Mesothelial cell of epicardium (in vitro differentiated cells): ENCODE data around the gene OBP2B. TPM values are rescaled to one million over a fixed set of nuclear protein-coding genes. Genes with fewer than 3 reads are reported as not detected.
"Not testable (repeated sequence)": the region's sequence is repeated elsewhere in the genome, so short reads cannot be mapped to it uniquely, and the experiment has no call there.

Experiments
- DNase-seq, 2 experiments: peaks; one replicate each; pipeline ENCODE4 v3.0.0; 2021; ENCODE audit warnings: low spot score in 2 of 2; ENCODE audit not compliant: unreplicated experiment in 2 of 2
- H3K27ac Mint-ChIP-seq: 2 replicates; pipeline ENCODE4 v1.8.0; 2021; ENCODE audit warnings: mixed read lengths
- H3K27me3 Mint-ChIP-seq: 2 replicates; pipeline ENCODE4 v1.8.0; 2021; ENCODE audit warnings: low read depth, mixed read lengths
- H3K36me3 Mint-ChIP-seq: 2 replicates; pipeline ENCODE4 v1.8.0; 2021; ENCODE audit warnings: mixed read lengths
- H3K4me1 Mint-ChIP-seq: 2 replicates; pipeline ENCODE4 v1.8.0; 2021; ENCODE audit warnings: mixed read lengths
- H3K4me3 Mint-ChIP-seq: 2 replicates; pipeline ENCODE4 v1.8.0; 2021; ENCODE audit warnings: mild to moderate bottlenecking, moderate library complexity, mixed read lengths
- H3K9me3 Mint-ChIP-seq: 2 replicates; pipeline ENCODE4 v1.8.0; 2021; ENCODE audit warnings: mixed read lengths
- total RNA-seq: library from RNA; stranded (reverse); gene quantifications from 3 replicates; pipeline ENCODE4 v1.2.1, GENCODE V29; 2021
- TF ChIP-seq, protein P1 (sequence below): fragments of 200-600 bp; sonication (generic); IDR thresholded peaks from one replicate; pipeline ENCODE4 v1.5.0; 2021; ENCODE audit warnings: antibody characterized with exemption; ENCODE audit not compliant: unreplicated experiment

Gene OBP2B
- total RNA-seq, 1 donor from 2014 or later: not detected

DNA sequence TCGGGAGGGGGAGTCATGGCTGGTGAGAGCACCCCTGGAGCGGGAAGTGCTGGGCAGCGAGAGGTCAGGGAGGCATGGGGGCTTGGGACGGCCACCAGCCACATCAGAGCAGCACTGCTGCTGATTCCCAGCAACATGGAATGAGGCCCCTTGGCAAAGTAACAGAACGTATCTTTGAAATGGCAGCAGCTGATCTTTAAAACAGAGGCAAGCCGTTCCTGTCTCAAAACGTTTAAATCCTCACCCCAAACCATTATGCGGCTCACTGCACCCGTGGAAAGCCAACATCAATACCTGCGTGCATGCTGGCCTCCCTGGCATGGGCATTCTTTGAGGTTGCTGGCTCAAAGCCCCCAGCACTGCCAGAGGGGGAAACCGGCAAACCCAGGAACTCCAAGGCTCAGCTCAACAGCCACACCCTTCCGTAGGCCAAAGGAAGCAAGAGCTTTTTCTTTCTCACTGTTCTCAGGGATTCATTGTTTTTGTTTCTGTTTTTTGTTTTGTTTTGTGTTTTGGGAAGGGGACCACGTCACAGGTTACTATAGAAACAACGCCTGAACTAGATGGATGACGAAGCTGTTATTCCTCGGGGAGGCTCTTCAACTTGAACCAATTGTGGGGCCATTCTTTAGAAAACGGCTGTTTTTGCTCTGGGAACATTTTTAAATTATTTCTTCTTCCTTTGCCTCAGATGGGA, 28.1 kb upstream of the OBP2B start:
- H3K4me1 Mint-ChIP-seq: peaks cover 18% of the 10 kb centered on the region
- peak overlapping the region; percentile 82 for H3K27ac Mint-ChIP-seq
- DNase-seq: no peak
- no peaks in the 10 kb centered on the region for H3K9me3 Mint-ChIP-seq
- TF ChIP-seq, protein P1, sequence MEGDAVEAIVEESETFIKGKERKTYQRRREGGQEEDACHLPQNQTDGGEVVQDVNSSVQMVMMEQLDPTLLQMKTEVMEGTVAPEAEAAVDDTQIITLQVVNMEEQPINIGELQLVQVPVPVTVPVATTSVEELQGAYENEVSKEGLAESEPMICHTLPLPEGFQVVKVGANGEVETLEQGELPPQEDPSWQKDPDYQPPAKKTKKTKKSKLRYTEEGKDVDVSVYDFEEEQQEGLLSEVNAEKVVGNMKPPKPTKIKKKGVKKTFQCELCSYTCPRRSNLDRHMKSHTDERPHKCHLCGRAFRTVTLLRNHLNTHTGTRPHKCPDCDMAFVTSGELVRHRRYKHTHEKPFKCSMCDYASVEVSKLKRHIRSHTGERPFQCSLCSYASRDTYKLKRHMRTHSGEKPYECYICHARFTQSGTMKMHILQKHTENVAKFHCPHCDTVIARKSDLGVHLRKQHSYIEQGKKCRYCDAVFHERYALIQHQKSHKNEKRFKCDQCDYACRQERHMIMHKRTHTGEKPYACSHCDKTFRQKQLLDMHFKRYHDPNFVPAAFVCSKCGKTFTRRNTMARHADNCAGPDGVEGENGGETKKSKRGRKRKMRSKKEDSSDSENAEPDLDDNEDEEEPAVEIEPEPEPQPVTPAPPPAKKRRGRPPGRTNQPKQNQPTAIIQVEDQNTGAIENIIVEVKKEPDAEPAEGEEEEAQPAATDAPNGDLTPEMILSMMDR: no peak
- H3K4me3 Mint-ChIP-seq: peak overlapping the region; percentile 8
- H3K36me3 Mint-ChIP-seq: no peaks in the 10 kb centered on the region
- H3K27me3 Mint-ChIP-seq: peaks cover 2% of the 10 kb centered on the region

DNA sequence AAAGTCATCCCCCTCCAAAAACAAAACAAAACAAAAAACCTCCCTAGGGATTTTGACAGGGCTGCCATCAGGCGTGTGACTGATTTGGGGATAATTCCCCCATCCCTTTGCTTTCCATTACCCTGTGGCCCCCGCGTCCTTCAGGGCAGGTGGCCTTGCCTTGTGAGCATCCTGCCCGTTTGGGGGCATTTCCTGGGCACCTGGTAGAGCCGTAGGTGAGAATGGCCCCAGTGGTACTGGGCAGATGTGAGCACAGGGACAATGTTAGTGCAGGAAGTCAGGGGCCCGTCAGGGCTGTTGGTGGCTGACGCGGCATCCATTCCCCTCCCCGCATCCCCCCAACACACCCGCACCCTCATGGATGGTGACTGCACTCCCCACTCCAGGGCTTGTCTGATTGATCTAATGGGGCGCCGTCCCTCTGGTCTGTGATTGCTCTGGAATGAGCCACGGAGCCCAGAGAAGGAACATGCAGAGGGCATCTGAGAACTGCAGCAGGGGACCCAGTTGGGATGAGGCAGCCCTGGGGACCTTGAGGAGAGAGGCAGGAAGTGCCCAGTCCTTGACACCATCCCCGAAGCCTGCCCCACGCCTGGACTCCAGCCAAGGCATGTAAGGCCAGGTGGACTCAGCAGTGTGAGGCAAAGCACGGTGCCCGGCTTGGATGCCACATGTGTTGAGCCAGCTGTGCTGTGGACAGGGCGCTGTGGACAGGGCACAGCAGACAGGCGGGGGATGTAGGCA, 27.4 kb upstream of the OBP2B start:
- peaks cover 18% of the 10 kb centered on the region for H3K4me1 Mint-ChIP-seq
- H3K27me3 Mint-ChIP-seq, H3K36me3 Mint-ChIP-seq, H3K27ac Mint-ChIP-seq, DNase-seq, H3K9me3 Mint-ChIP-seq, H3K4me3 Mint-ChIP-seq: not testable (repeated sequence)

GRCh38 chr9:133235549-133236222, 26.6 kb upstream of the OBP2B start:
- no peak for DNase-seq
- no peak overlapping the region for H3K27ac Mint-ChIP-seq
- H3K27me3 Mint-ChIP-seq: peaks cover 6% of the 10 kb centered on the region
- no peaks in the 10 kb centered on the region for H3K36me3 Mint-ChIP-seq
- no peak overlapping the region for H3K4me3 Mint-ChIP-seq
- TF ChIP-seq, protein P1: no peak
- H3K9me3 Mint-ChIP-seq: no peaks in the 10 kb centered on the region
- peaks cover 18% of the 10 kb centered on the region for H3K4me1 Mint-ChIP-seq

DNA sequence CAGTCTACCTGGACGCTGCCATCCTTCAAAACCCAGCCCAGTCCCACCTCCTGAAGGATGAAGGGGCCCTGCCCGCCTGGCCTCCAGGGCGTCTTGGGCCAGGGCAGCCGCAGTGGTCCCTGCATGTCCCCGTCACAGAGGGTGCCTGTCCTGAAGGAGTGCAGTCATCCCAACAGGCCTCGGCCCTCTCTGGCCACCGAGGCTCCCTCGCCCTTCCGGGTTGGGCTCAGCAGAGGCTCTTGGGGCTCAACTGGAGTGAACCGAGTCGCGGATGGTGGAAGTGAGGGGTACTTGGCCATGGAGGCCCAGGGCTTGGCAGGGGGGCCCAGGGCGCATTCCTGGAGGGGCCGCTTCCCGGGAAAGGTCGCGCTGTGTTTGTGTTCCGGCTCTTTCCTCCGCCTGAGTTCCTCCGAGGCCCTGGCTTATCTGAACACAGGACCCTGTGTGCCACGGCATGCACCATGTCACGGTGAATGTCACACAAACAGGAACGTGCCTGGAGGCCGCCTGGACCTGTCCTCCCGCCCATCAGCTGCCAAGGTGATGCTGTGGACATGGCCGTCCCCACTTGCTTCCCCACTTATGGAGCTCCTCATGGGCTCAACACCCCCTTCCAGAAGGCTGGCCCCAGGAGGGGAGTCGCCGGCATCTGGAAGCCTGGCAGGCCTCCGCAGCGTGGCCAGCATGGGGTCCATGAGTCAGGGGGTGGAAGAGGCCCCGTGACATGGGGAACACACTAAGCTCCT, 25.7 kb upstream of the OBP2B start:
- TF ChIP-seq, protein P1: no peak
- no peaks in the 10 kb centered on the region for H3K36me3 Mint-ChIP-seq
- peaks cover 10% of the 10 kb centered on the region for H3K27me3 Mint-ChIP-seq

GRCh38 chr9:133233681-133234432, 24.8 kb upstream of the OBP2B start:
- H3K27ac Mint-ChIP-seq: no peak overlapping the region

More for the DNA sequence above, 25.7 kb upstream of the OBP2B start:
- peak in 1 of 2 experiments; percentile 36 for DNase-seq
- Mint-ChIP-seq H3K27ac (no peak overlapping the region), H3K4me3 (no peak overlapping the region), H3K9me3 (peaks cover 8% of the 10 kb centered on the region), H3K4me1 (peaks cover 18% of the 10 kb centered on the region)

DNA sequence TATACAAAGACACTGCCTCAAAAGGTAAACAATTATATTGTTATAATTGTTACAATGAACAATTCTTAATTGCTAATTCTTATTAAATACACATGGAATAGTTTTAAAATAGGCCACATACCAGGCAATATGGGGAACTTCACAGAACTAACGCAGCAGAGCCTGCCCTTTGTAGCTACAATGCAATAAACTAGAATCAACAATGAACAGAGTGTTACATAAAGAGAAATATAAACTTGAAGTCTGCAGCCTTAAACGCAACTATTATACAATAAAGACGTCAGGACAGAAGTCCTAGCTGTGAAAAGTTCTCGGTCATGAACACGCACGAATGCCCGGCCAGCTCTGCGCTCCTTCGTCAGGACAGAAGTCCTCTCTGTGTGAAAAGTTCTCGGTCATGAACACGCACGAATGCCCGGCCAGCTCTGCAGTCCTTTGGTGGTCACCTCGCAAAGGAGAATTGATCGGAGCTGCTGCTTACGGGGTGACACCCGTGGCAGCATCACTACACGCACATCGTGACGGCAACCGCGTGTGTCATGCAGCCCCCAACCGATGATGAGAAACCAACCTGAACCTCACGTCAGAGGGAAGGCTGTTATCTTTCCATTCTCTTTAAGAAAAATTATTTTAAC, 23.0 kb upstream of the OBP2B start:
- not testable (repeated sequence) for H3K27ac Mint-ChIP-seq
- H3K27me3 Mint-ChIP-seq: peaks cover 12% of the 10 kb centered on the region

More at GRCh38 chr9:133233681-133234432, 24.8 kb upstream of the OBP2B start:
- Mint-ChIP-seq H3K27me3 (peaks cover 11% of the 10 kb centered on the region), H3K9me3 (peaks cover 9% of the 10 kb centered on the region), H3K4me1 (peaks cover 15% of the 10 kb centered on the region), H3K4me3 (no peak overlapping the region), H3K36me3 (no peaks in the 10 kb centered on the region)
- TF ChIP-seq, protein P1: no peak
- peak in 1 of 2 experiments; percentile 25 for DNase-seq

GRCh38 chr9:133230514-133230913, 21.5 kb upstream of the OBP2B start:
- not testable (repeated sequence) for H3K4me1 Mint-ChIP-seq, H3K4me3 Mint-ChIP-seq
- peaks cover 12% of the 10 kb centered on the region for H3K27me3 Mint-ChIP-seq

More for the DNA sequence above, 23.0 kb upstream of the OBP2B start:
- H3K36me3 Mint-ChIP-seq, DNase-seq, H3K4me3 Mint-ChIP-seq, H3K4me1 Mint-ChIP-seq, H3K9me3 Mint-ChIP-seq: not testable (repeated sequence)

More at GRCh38 chr9:133230514-133230913, 21.5 kb upstream of the OBP2B start:
- not testable (repeated sequence) for H3K36me3 Mint-ChIP-seq, H3K9me3 Mint-ChIP-seq, DNase-seq, H3K27ac Mint-ChIP-seq
